HG02840 (cell line): ENCODE measurements around the gene CARNS1.

Source experiments
- ATAC-seq: cut with Tn5 transposase; IDR thresholded peaks from one replicate; pipeline ENCODE4 v1.9.1; 2021; ENCODE audit warnings: mild to moderate bottlenecking, moderate library complexity, moderate number of reproducible peaks; ENCODE audit not compliant: unreplicated experiment, low FRiP score

Gene CARNS1

DNA sequence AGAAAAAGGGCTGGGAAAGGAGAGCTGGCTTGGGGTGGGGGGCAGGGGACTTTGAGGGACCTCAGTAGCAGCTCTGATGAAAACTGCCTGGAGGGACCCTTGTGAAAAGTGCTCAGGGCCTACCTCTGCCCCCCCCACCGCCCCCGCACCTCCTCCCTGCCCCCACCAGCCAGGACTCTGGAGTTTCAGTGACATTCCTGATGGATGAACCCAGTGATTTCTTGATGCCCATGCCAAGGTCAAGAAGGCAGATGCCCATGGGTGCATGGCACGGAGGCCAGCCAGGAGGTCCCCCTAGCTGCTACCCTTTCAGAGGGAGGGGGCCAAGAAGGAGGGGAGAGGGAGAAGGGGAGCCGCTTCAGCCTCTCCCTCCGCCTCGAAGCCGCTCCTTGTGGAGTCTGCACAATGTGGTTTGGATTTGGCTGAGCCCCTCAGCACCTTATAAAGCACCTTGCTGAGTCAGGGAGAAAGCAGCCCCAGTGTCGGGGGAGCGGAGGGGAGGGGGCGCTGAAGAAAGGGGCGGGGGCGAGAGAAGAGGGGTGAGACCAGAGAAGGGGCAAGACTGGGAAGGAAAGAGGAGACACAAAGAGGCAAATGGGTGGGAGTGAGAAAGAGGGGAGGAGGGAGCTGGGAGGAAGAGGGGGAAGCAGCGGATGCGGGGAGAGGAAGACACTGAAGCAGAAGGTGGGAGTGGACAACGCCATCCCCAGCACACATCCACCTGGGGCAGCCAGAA lies 40.0 kb upstream of the CARNS1 start:
- ATAC-seq, result no peak

DNA sequence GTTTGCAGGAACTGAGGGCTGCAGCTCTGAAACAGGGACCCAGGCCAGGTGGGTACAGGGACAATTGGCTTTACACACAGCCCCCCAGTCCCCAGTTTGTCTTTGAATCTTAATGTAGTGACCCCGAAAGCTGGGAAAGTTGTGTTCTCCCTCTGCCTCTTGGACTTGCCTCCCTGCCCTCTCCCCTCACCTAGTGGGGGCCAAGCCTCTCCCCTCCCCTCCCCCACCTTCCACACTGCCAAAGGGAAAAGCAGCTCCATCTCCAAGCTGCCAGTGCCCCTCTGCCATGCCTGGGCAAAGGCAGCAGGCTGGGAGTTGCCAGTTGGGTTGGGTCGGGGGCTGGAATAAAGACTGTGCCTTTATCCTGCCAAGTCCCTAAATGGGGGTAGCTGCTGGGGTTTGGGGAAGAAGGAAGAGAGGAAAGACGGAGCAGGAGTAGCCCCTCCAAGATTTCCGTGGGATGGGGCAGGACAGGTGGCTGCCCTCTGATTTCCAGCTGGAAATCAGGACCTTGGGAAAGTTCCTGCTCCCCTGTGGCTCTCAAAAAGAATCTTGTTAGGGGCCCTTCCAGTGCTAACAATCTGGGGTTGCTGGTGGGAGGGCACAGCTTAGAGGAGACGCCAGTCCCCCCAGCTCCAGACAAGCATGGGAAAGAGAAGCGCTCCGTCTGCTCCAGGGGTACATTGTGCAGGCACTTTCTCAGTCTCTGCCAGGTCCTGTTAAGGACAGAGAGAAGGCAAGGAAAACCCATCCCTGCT lies 39.2 kb upstream of the CARNS1 start:
- ATAC-seq, result no peak

DNA sequence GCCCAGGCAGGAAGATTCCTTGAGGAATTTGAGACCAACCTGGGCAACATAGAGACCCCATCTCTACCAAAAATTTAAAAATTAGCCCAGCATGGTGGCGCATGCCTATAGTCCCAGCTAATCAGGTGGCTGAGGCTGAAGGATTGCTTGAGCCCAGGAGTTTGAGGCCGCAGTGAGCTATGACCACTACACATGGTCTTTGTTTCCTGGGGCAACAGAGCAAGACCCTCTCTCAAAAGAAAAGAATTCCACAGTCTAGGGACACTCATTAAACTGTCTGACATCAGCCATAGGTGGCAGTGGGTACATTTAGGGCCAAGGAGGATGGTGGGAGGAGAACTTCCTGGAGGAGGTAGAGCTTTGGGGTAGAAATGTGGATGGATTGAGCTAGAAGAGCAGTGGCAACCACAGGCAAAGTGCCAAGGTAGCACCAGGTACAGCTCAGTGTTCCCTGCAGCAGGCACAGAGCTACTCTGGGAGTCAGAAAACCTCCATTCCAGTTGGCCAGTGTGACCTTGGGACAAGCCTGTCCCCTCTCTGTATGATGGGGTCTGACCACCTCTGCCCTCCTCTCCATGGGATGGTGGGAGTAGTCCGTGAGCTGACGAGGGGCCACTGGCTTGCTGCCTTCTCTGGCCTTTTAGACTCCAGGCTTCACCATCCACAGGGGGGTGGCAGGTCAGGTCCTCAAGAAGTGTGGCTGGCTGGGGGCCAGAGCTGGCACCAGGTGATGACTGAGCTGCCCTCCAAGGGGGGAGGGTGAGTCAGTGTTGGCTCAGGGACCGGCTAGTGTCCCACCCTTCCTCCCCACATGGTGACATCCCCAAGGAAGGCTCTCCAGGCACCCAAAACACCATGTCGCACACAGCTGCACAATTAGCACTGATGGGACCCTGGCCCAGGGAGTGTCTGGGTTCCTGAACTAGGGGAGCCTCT lies 38.3 kb upstream of the CARNS1 start:
- no peak for ATAC-seq

DNA sequence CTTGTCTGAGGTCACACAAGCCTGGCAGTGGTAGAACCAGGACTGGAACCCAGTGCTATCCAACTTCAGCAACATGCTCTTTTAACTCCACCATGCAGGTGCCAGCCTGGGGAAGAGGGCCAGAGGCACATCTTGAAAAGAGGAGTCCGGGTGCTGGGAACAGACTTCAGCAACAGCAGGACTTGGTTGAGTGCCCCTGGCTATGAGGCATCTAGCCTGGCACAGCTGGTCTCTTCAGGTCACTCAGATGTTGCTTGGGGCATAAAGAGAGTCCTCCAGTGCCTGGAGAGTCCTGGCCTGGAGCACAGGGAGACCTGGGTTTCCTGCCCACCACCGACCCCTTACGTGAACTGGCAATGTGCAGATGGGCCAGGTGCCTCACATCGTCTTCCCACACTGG lies 36.9 kb upstream of the CARNS1 start:
- ATAC-seq, result no peak

DNA sequence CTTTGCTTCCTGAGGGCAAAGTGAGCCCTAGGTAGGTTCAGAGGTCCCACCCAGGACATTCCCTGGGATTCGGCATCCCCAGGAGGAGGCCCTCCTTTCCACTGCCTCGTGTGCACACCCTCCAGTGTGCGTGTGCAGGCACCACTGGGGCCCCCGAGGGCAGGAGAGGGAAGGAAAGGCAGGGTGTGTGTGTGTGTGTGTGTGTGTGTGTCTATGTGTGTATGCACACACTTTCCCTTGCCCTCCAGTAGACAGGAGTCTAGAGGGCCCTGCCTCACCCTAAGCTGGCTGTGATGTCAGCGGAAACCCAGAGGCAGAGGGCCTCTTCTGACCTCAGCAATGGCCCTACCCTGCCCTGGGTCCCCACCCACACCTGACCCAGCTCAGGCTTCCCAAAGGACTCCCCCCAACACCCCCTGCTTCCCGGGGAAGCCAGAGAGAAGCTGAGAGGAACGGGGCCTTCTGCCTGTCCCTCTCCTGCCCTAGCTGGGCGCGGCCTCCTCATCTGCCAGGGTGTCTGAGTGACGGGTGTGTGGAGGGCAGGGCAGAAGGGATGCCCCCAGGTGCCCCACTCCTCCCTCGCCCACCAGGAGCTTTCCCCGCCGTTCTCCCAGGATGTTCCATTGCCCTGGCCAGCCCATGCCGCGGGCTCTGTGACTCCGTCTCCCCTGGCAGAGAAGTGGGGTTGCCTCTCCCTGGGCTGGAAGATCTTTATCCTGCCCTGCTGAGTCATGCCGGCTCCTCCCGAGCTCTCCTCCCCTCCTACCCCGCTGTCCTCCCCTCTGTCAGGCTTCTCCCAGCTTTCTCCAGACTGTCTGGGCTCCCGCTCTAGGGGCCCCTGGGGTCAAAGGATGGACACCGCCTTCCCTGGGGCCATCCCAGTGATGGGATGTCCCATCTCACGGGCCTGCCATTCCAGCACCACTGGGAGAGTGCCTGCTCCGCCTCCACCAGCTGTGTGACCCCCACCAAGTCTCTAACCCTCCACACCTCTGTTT lies 36.1 kb upstream of the CARNS1 start:
- no peak for ATAC-seq

DNA sequence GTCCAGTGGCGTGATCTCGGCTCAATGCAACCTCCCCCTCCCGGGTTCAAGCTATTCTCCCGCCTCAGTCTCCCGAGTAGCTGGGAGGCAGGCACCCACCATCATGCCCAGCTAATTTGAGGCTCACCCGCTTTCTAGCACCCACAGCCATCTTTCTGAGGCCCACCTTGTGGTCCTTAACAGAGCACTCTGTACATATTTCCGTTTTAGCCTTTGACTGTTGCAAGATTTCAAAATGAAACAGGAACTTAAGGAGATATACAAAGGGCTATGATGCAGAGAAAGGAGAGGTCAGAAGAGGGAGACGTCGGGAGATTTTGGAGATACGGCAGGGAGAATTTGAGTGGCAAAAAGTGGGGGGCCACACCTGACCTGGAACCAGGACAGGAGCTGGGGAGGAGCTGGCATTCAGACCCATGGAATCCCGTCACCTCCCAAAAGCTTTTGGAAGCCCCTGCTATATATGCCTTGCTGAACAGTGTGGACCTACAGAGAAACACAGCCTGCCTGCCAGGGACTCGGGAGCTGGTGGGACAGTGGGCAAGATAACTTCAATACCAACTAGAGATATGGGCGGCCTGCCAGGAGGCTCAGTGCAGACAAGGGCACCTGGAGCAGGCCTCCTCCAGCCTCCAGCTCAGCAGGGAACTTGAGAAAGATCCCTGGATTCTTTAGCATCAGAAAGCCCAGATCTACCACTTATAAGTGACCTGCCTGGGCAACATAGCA lies 34.1 kb upstream of the CARNS1 start:
- ATAC-seq, result no peak

DNA sequence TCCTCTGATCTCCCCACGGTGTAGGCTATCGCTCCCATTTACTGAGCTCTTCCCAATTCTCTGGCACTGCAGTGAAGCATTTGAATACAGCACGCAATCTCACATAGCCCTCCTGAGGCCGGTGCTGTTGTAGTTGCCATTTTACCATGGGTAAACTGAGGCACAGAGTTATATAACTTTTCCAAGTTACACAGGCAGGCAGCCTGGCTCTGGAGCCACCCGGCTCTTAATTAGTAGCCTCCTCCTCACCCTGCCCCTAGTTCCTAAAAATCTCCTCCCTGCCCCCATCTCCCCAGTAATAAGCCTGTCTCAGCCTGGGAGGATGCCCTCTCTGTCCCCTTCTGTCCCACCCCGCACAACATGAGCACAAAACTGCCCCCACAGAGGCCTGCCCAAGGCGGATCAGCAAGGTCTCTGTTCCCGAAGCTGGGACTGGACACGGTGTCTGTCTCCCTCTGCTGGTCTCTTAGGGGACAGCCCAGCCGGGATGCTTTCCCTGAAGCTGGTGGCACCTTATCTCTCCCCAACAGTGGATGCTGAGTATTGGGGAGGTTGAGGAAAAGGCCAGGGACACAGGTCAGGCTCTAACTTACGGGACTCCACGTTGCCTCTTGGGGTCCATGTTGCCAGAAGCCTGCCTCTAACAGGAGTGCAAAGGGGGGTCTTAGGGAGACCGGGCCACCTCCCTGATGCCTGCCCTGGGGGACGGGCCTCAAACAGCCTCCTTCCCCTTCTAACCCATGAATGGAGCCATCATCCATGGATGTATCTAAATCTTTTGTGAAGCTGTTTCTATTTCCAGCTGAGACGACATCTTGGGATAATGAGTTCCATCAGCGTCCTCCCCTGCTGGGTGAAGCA lies 33.0 kb upstream of the CARNS1 start:
- ATAC-seq, result no peak

DNA sequence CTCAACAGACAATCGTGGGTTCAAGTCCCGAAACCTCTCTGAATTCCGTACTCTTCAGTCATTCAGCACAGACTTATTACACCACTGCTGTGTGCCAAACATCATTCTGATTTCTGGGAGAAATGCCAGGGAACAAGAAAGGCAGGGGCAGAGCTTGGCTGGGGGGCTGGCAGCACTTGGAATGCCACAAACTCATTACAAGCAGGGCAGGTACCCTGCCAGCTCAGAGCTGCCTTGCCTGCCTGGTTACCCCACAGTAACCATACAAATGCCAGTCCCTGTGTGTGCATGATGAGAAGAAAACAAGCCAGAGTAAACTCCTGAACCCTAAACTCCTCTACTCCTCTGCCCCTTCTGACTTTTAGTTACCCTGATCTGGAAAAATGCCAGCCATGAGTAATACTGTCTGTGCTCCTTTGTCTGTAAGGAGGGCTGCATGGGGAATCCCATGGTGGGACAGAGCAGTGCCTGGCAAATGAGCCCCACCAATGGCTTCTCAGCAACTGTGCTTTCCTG lies 30.6 kb upstream of the CARNS1 start:
- no peak for ATAC-seq

DNA sequence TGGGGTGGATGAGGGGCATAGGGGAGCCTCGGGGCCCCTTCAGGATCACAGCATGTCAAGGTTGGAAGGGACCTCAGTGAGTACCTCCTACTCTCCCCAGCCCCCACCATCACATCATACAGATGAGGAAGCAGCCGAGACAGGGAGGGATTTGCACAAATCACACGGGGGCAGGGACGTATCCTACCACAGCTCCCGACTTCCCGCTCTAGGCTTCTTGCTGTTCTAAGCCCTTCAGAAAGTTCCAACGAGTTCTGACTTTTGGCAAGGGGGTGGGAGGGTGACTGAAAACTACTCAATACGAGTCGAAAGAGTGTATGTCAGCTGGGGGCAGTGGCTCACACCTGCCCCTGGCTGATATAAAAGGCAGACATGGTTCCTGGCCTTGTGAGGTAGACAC lies 28.4 kb upstream of the CARNS1 start:
- ATAC-seq, result no peak

DNA sequence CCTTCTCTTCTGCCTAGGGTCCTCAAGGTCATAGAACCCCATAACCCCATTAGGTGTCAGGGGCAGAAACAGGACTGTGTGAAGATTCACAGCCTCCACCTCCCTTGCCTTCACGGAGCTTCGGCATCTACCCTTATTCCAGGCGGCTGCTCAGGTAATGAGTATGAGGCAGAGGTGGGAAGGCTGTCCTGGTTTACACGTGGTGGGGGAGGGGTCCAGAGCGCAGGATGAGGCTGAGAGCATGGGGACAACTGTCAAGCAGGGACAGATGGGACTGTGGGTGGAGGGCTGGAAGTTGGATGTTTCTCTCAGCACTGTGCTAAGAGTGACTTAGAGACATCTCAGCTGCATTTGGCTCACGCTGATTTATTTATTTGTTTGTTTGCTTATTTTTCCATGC lies 28.0 kb upstream of the CARNS1 start:
- no peak for ATAC-seq

DNA sequence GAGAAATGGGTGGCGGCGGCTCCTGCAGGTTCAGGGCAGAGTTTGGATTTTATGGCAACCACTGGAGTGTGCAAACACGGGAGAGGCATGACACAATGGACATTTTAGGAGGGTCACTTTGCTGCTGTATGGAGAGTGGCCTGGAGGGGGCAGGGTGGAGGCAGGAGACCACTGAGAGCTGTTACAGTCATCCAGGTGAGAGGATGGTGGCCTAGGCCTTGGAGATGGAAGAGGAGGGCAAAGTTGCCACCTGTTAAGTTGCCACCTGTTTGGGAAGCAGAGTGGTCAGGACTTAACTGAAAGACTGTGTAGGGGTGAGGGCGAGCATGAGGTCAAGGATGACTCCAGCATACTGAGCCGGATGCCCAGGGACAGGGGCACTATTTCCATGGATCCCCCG lies 26.0 kb upstream of the CARNS1 start:
- no peak for ATAC-seq

DNA sequence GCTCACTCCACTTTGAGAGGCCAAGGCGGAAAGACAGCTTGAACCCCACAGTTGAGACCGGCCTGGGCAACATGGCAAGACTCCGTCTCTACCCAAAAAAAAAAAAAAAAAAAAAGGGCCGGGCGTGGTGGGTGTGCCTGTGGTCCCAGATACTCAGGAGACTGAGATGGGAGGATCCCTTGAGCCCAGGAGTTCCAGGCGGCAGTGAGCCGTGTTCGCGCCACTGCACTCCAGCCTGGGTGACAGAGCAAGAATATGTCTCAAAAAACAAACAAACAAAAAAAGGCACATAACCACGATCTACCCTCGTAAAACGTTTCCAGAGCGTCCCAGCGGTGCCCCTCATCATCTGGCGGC lies 24.6 kb upstream of the CARNS1 start:
- no peak for ATAC-seq

DNA sequence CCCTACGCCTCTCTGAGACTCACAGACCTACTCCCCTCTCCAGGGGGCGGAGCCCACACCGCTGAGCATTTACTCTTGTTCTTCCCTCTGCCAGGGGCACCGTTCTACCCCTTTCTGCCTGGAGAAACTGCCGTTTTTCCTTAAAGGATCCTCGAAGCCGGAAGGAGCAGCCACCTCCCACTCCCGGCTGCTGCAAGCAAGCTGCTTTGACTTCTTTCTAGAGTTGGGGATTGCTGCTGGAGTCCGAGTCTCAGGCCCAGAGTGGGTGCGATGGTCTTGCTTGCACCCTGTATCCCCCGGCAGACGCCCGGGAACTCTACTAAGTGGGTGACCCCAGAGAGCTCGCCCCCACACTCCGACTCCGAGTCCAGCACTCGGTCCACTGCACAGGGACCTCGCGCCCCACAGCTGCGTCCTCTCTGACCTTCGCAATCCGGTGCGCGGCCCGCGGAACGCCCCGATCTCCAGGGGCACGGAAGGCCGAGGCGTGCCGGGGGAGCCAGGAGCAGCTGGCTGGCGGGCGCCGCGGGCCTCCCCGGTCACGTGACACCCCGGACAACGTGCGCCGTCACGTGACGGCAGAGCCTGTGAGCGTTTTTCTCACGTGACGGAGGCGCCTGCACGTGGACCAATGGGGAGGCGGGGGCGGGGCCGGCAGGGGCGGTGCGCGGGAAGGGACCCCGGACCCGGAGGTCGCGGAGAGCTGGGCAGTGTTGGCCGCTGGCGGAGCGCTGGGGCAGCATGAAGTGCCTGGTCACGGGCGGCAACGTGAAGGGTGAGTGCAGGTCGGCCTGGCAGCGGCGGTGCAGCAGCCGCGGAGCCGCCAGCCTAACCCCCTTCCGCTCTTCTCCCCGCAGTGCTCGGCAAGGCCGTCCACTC lies 23.9 kb upstream of the CARNS1 start, which contains the start of gene RAD9A:
TSS of gene RAD9A (plus strand) at position 683 of the 879 bp plus-strand sequence. CDS start at position 742, 59 bp downstream.
- ATAC-seq, result peak; percentile 58

DNA sequence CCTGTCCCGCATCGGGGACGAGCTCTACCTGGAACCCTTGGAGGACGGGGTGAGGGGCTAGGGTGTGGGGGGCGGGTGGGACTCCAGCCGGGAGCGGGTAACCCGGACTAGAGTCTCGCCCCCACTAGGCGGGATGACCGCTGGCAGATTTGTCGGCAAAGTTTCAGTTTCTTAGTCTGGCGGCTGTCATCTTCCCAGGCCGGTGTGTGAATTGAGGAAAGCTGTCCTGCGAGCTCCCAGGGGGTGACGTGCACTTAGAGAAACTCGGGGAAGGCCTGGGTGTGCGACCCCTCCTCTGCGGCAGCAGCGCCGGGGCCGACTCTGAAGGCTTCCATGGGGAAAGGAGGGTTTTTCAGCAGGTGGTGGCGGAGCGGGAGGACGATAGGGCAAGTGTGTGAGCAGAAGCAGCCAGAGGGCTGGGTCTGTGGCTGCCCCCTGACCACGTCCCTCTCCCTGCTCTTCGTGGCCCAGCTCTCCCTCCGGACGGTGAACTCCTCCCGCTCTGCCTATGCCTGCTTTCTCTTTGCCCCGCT lies 23.2 kb upstream of the CARNS1 start:
- ATAC-seq, result no peak

DNA sequence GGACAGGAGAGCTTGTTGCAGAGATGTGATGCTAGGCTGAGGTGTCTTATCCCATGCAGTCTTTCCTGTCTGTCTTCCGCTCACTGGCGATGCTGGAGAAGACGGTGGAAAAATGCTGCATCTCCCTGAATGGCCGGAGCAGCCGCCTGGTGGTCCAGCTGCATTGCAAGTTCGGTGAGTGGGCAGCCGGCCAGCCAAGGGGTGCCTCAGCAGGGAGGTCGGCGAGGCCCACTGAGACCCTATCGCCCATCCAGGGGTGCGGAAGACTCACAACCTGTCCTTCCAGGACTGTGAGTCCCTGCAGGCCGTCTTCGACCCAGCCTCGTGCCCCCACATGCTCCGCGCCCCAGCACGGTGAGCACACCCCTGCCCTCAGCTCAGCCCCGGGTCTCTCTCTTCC lies 22.0 kb upstream of the CARNS1 start:
- no peak for ATAC-seq

DNA sequence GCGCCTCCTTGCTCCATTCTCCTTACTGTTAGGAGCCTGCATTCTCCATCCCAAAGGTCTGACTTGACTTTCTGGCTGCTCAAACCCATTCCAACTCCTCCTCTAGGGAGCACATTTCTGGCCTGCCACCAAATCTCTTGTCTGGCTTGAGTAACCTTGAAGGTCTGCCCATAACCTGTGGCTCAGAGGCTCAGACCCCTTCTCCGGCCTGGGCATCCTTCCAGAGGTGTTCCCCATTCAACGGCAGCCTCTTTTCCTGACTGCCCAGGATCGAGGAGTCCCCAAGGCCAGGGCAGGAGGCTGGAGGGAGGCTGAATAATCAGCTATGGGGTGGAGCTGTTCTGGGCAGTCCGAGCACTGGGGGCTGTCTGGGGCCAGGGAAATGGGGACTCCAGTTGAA lies 21.5 kb upstream of the CARNS1 start:
- ATAC-seq, result no peak
